HEK293 (cell line): ENCODE measurements around the gene C1QTNF9B.

Experiments
- CTCF ChIA-PET: fragments of 350-600 bp; formaldehyde crosslinking; extraction: SDS; loops from one replicate; lab custom pipeline; 2021; ENCODE audit warnings: antibody characterized with exemption; lab: Yijun Ruan, JAX
- POLR2A ChIA-PET: fragments of 300-600 bp; formaldehyde crosslinking; extraction: SDS; loops from one replicate; lab custom pipeline; 2020; ENCODE audit warnings: antibody characterized with exemption, inconsistent platforms; lab: Yijun Ruan, JAX
- H3K27ac ChIP-seq: fragments of 200-500 bp; sonication (Bioruptor generic); 2 replicates; pipeline ENCODE4 v1.5.1; 2014; ENCODE audit warnings: low read depth, low read length, control low read depth, inconsistent platforms; ENCODE audit errors: extremely low read depth
- H3K36me3 ChIP-seq, 2 experiments: fragments of 200-500 bp in 1 of 2; sonication (Bioruptor generic) in 1 of 2; 1 replicate in 1 of 2; 2 replicates in 1 of 2; pipeline ENCODE4 v1.5.1; 2014 to 2017; ENCODE audit warnings: inconsistent platforms in 2 of 2, low read length in 2 of 2; ENCODE audit not compliant: control insufficient read depth in 2 of 2, insufficient read depth in 1 of 2
- H3K4me1 ChIP-seq: fragments of 200-500 bp; sonication (Bioruptor generic); 2 replicates; pipeline ENCODE4 v1.5.1; 2014; ENCODE audit warnings: mild to moderate bottlenecking, low read length, inconsistent platforms; ENCODE audit not compliant: control insufficient read depth, insufficient read depth
- H3K4me3 ChIP-seq: 2 replicates; pipeline ENCODE4 v1.5.1; 2011; ENCODE audit warnings: low read depth, mild to moderate bottlenecking, control low read depth, low read length, moderate library complexity
- H3K9me3 ChIP-seq: fragments of 200-500 bp; sonication (Bioruptor generic); 2 replicates; pipeline ENCODE4 v1.5.1; 2014; ENCODE audit warnings: low read depth, low read length, inconsistent platforms; ENCODE audit not compliant: control insufficient read depth, insufficient read depth
- HOXA7 ChIP-seq: sonication (generic); formaldehyde crosslinking; IDR thresholded peaks from 2 replicates; pipeline ENCODE4 v1.8.1; 2022; ENCODE audit warnings: missing genetic modification reagents, borderline replicate concordance
- HOXC10 ChIP-seq: sonication (generic); formaldehyde crosslinking; IDR thresholded peaks from 2 replicates; pipeline ENCODE4 v1.8.1; 2023; ENCODE audit warnings: mild to moderate bottlenecking, missing genetic modification reagents
- KLF8 ChIP-seq: fragments of 450-650 bp; formaldehyde crosslinking; IDR thresholded peaks from 2 replicates; pipeline ENCODE4 v1.5.1; 2016; ENCODE audit warnings: missing biosample characterization, missing genetic modification characterization
- YY2 ChIP-seq: fragments of 450-650 bp; formaldehyde crosslinking; IDR thresholded peaks from 2 replicates; pipeline ENCODE4 v1.5.1; 2016; ENCODE audit warnings: missing biosample characterization, missing genetic modification characterization
- ZBTB8A ChIP-seq: fragments of 450-650 bp; formaldehyde crosslinking; IDR thresholded peaks from 2 replicates; pipeline ENCODE4 v1.5.1; 2016; ENCODE audit warnings: missing biosample characterization, missing genetic modification characterization
- ZFP3 ChIP-seq: fragments of 450-650 bp; formaldehyde crosslinking; IDR thresholded peaks from 2 replicates; pipeline ENCODE4 v1.5.1; 2016; ENCODE audit warnings: low read depth, missing biosample characterization, missing genetic modification characterization
- ZNF121 ChIP-seq: fragments of 450-650 bp; formaldehyde crosslinking; IDR thresholded peaks from 2 replicates; pipeline ENCODE4 v1.5.1; 2016; ENCODE audit warnings: missing biosample characterization, missing genetic modification characterization
- ZNF174 ChIP-seq: fragments of 450-650 bp; formaldehyde crosslinking; IDR thresholded peaks from 2 replicates; pipeline ENCODE4 v1.5.0; 2017; ENCODE audit warnings: missing biosample characterization, mild to moderate bottlenecking, missing genetic modification characterization
- ZNF184 ChIP-seq: fragments of 450-650 bp; IDR thresholded peaks from 2 replicates; pipeline ENCODE4 v1.5.1; 2018; ENCODE audit warnings: missing biosample characterization, mild to moderate bottlenecking, missing genetic modification characterization
- ZNF341 ChIP-seq: fragments of 450-650 bp; formaldehyde crosslinking; IDR thresholded peaks from 2 replicates; pipeline ENCODE4; 2016; ENCODE audit warnings: low read depth, missing biosample characterization, missing genetic modification characterization
- ZNF350 ChIP-seq: fragments of 450-650 bp; formaldehyde crosslinking; IDR thresholded peaks from 2 replicates; pipeline ENCODE4 v1.5.0; 2017; ENCODE audit warnings: missing biosample characterization, mild to moderate bottlenecking, missing genetic modification characterization
- ZNF391 ChIP-seq: fragments of 450-650 bp; formaldehyde crosslinking; IDR thresholded peaks from 2 replicates; pipeline ENCODE4 v1.5.1; 2016; ENCODE audit warnings: low read depth, missing biosample characterization, missing genetic modification characterization, borderline replicate concordance
- ZNF423 ChIP-seq: fragments of 450-650 bp; formaldehyde crosslinking; IDR thresholded peaks from 2 replicates; pipeline ENCODE4 v1.5.1; 2016; ENCODE audit warnings: missing biosample characterization, missing genetic modification characterization
- ZNF433 ChIP-seq: fragments of 450-650 bp; formaldehyde crosslinking; IDR thresholded peaks from 2 replicates; pipeline ENCODE4 v1.5.1; 2016; ENCODE audit warnings: missing biosample characterization, missing genetic modification characterization, low read depth
- ZNF501 ChIP-seq: fragments of 450-650 bp; formaldehyde crosslinking; IDR thresholded peaks from 2 replicates; pipeline ENCODE4 v1.5.1; 2016; ENCODE audit warnings: missing biosample characterization, missing genetic modification characterization
- ZNF514 ChIP-seq: fragments of 450-650 bp; formaldehyde crosslinking; IDR thresholded peaks from 2 replicates; pipeline ENCODE4 v1.5.1; 2016; ENCODE audit warnings: missing biosample characterization, missing genetic modification characterization
- ZNF555 ChIP-seq: fragments of 450-650 bp; formaldehyde crosslinking; conservative IDR thresholded peaks from 2 replicates; pipeline ENCODE4 v1.5.1; 2017; ENCODE audit warnings: missing biosample characterization, mild to moderate bottlenecking, missing genetic modification characterization, inconsistent platforms
- ZNF560 ChIP-seq: fragments of 450-650 bp; formaldehyde crosslinking; IDR thresholded peaks from 2 replicates; pipeline ENCODE4 v1.5.1; 2017; ENCODE audit warnings: missing biosample characterization, missing genetic modification characterization, borderline replicate concordance
- ZNF585B ChIP-seq: fragments of 450-650 bp; formaldehyde crosslinking; IDR thresholded peaks from 2 replicates; pipeline ENCODE4 v1.5.1; 2016; ENCODE audit warnings: missing biosample characterization, missing genetic modification characterization
- ZSCAN30 ChIP-seq: fragments of 450-650 bp; IDR thresholded peaks from 2 replicates; pipeline ENCODE4 v1.5.1; 2018; ENCODE audit warnings: missing biosample characterization, mild to moderate bottlenecking, missing genetic modification characterization, moderate library complexity
- TF ChIP-seq, protein P1 (sequence below): fragments of 450-650 bp; formaldehyde crosslinking; IDR thresholded peaks from 2 replicates; pipeline ENCODE4 v1.5.1; 2017; ENCODE audit warnings: missing biosample characterization, missing genetic modification characterization
- TF ChIP-seq, protein P2 (sequence below): fragments of 450-650 bp; formaldehyde crosslinking; IDR thresholded peaks from 2 replicates; pipeline ENCODE4 v1.5.1; 2016; ENCODE audit warnings: missing biosample characterization, missing genetic modification characterization
- TF ChIP-seq, protein P3 (sequence below): fragments of 450-650 bp; formaldehyde crosslinking; IDR thresholded peaks from 2 replicates; pipeline ENCODE4 v1.5.1; 2016; ENCODE audit warnings: missing biosample characterization, missing genetic modification characterization, low read depth
- TF ChIP-seq, protein P4 (sequence below): fragments of 450-650 bp; formaldehyde crosslinking; IDR thresholded peaks from 2 replicates; pipeline ENCODE4 v1.5.1; 2016; ENCODE audit warnings: missing biosample characterization, missing genetic modification characterization
- TF ChIP-seq, protein P5 (sequence below): fragments of 450-650 bp; formaldehyde crosslinking; IDR thresholded peaks from 2 replicates; pipeline ENCODE4 v1.5.1; 2016; ENCODE audit warnings: missing biosample characterization, missing genetic modification characterization, low read depth

The C1QTNF9B gene

DNA sequence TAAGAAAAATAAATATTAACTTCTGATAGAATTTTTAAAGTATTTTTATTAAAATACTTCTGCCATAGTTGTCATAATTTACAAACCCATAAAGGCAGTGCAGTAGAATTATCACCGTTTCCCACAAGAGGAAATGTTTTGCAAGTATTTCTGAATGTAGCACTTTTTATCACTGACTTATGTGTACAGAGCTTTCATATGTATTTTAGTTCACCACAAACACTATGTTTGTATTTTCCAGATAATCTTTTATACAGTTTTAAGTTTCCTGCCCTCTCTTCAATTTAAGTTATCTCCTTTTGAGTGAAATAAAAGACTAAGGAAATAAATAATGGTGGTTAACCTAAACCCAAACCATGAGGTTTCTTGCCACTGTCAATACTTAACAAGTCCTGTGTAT, 32.3 kb downstream of the C1QTNF9B start:
- peaks cover 0 to 4% of the 10 kb centered on the region in 2 experiments; a peak in 1 of 3 replicates for H3K36me3 ChIP-seq
- POLR2A ChIA-PET = no interaction called here
- H3K9me3 ChIP-seq = no peaks in the 10 kb centered on the region
- no peak overlapping the region for H3K27ac ChIP-seq
- CTCF ChIA-PET = no interaction called here
- no peaks in the 10 kb centered on the region for H3K4me1 ChIP-seq
- H3K4me3 ChIP-seq = no peak overlapping the region
- no peak for TF ChIP-seq ZNF391 (tag by site-specific recombination)
- no peak for TF ChIP-seq ZNF514 (tag by site-specific recombination)
- TF ChIP-seq ZNF121 (tag by site-specific recombination) = no peak
- TF ChIP-seq, protein P1, sequence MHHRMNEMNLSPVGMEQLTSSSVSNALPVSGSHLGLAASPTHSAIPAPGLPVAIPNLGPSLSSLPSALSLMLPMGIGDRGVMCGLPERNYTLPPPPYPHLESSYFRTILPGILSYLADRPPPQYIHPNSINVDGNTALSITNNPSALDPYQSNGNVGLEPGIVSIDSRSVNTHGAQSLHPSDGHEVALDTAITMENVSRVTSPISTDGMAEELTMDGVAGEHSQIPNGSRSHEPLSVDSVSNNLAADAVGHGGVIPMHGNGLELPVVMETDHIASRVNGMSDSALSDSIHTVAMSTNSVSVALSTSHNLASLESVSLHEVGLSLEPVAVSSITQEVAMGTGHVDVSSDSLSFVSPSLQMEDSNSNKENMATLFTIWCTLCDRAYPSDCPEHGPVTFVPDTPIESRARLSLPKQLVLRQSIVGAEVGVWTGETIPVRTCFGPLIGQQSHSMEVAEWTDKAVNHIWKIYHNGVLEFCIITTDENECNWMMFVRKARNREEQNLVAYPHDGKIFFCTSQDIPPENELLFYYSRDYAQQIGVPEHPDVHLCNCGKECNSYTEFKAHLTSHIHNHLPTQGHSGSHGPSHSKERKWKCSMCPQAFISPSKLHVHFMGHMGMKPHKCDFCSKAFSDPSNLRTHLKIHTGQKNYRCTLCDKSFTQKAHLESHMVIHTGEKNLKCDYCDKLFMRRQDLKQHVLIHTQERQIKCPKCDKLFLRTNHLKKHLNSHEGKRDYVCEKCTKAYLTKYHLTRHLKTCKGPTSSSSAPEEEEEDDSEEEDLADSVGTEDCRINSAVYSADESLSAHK (tag by site-specific recombination) = no peak
- no peak for TF ChIP-seq ZNF585B (tag by site-specific recombination)
- no peak for TF ChIP-seq ZNF555 (tag by site-specific recombination)
- no peak for TF ChIP-seq ZNF560
- TF ChIP-seq, protein P2, sequence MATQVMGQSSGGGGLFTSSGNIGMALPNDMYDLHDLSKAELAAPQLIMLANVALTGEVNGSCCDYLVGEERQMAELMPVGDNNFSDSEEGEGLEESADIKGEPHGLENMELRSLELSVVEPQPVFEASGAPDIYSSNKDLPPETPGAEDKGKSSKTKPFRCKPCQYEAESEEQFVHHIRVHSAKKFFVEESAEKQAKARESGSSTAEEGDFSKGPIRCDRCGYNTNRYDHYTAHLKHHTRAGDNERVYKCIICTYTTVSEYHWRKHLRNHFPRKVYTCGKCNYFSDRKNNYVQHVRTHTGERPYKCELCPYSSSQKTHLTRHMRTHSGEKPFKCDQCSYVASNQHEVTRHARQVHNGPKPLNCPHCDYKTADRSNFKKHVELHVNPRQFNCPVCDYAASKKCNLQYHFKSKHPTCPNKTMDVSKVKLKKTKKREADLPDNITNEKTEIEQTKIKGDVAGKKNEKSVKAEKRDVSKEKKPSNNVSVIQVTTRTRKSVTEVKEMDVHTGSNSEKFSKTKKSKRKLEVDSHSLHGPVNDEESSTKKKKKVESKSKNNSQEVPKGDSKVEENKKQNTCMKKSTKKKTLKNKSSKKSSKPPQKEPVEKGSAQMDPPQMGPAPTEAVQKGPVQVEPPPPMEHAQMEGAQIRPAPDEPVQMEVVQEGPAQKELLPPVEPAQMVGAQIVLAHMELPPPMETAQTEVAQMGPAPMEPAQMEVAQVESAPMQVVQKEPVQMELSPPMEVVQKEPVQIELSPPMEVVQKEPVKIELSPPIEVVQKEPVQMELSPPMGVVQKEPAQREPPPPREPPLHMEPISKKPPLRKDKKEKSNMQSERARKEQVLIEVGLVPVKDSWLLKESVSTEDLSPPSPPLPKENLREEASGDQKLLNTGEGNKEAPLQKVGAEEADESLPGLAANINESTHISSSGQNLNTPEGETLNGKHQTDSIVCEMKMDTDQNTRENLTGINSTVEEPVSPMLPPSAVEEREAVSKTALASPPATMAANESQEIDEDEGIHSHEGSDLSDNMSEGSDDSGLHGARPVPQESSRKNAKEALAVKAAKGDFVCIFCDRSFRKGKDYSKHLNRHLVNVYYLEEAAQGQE = no peak
- TF ChIP-seq ZNF350 (tag by site-specific recombination) = no peak
- no peak for TF ChIP-seq ZNF184 (tag by site-specific recombination)
- TF ChIP-seq HOXA7 (CRISPR knock-in tag) = no peak
- TF ChIP-seq ZNF433 (tag by site-specific recombination) = no peak
- TF ChIP-seq, protein P3, sequence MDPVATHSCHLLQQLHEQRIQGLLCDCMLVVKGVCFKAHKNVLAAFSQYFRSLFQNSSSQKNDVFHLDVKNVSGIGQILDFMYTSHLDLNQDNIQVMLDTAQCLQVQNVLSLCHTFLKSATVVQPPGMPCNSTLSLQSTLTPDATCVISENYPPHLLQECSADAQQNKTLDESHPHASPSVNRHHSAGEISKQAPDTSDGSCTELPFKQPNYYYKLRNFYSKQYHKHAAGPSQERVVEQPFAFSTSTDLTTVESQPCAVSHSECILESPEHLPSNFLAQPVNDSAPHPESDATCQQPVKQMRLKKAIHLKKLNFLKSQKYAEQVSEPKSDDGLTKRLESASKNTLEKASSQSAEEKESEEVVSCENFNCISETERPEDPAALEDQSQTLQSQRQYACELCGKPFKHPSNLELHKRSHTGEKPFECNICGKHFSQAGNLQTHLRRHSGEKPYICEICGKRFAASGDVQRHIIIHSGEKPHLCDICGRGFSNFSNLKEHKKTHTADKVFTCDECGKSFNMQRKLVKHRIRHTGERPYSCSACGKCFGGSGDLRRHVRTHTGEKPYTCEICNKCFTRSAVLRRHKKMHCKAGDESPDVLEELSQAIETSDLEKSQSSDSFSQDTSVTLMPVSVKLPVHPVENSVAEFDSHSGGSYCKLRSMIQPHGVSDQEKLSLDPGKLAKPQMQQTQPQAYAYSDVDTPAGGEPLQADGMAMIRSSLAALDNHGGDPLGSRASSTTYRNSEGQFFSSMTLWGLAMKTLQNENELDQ (tag by site-specific recombination) = no peak
- TF ChIP-seq, protein P4, sequence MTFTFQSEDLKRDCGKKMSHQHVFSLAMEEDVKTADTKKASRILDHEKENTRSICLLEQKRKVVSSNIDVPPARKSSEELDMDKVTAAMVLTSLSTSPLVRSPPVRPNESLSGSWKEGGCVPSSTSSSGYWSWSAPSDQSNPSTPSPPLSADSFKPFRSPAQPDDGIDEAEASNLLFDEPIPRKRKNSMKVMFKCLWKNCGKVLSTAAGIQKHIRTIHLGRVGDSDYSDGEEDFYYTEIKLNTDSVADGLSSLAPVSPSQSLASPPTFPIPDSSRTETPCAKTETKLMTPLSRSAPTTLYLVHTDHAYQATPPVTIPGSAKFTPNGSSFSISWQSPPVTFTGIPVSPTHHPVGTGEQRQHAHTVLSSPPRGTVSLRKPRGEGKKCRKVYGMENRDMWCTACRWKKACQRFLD (tag by site-specific recombination) = no peak
- no peak for TF ChIP-seq ZNF501 (tag by site-specific recombination)
- no peak for TF ChIP-seq ZBTB8A

DNA sequence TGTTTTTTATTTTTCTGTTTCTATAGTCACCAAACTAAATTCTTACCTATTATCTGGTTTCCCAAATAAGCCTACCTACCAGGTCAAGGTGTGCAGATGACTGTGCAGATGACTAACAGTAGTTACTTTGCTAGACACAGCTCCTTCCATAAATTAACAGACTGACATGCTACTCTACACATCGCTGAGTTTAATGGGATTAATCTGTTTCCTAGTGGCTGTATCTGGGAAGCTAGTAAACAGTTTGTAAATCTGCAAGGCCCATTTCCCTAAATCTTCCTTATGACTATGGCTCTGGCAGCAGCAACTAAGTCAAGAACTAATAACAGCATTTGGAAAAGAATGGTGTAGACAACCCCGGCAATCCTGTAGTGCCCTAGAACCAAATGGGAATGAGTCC, 36.0 kb downstream of the C1QTNF9B start:
- no peak overlapping the region for H3K4me3 ChIP-seq
- ChIA-PET CTCF (no interaction called here), POLR2A (no interaction called here)
- H3K4me1 ChIP-seq = no peaks in the 10 kb centered on the region
- H3K36me3 ChIP-seq = peaks cover 0 to 14% of the 10 kb centered on the region in 2 experiments; a peak in 1 of 3 replicates
- H3K27ac ChIP-seq = no peak overlapping the region
- H3K9me3 ChIP-seq = no peaks in the 10 kb centered on the region
- TF ChIP-seq HOXC10 (CRISPR knock-in tag) (no peak), ZFP3 (tag by site-specific recombination) (no peak), YY2 (no peak), ZSCAN30 (tag by site-specific recombination) (no peak), ZNF423 (tag by site-specific recombination) (no peak), ZNF341 (tag by site-specific recombination) (no peak), ZNF174 (tag by site-specific recombination) (no peak), KLF8 (no peak)
- TF ChIP-seq, protein P4 (tag by site-specific recombination) = no peak
- TF ChIP-seq, protein P5, sequence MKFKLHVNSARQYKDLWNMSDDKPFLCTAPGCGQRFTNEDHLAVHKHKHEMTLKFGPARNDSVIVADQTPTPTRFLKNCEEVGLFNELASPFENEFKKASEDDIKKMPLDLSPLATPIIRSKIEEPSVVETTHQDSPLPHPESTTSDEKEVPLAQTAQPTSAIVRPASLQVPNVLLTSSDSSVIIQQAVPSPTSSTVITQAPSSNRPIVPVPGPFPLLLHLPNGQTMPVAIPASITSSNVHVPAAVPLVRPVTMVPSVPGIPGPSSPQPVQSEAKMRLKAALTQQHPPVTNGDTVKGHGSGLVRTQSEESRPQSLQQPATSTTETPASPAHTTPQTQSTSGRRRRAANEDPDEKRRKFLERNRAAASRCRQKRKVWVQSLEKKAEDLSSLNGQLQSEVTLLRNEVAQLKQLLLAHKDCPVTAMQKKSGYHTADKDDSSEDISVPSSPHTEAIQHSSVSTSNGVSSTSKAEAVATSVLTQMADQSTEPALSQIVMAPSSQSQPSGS (tag by site-specific recombination) = no peak
